DND-41 (cell line): ENCODE results near the gene LPCAT3.

ENCODE experiments used
- ATAC-seq: fragments of 200-7000 bp; cut with Tn5 transposase; 3 replicates; pipeline ENCODE4 v1.9.1; 2021; ENCODE audit warnings: low read depth; ENCODE audit not compliant: insufficient read depth
- DNase-seq: peaks from one replicate; pipeline ENCODE4 v3.0.0-alpha.2; 2020
- H2AFZ ChIP-seq: 2 replicates; pipeline ENCODE4 v1.6.0; 2012; ENCODE audit warnings: low read depth, low read length
- H3K27ac ChIP-seq: 2 replicates; pipeline ENCODE4 v1.5.1; 2012; ENCODE audit warnings: low read length, inconsistent platforms
- H3K27me3 ChIP-seq: fragments of 200-600 bp; sonication (generic); 2 replicates; pipeline ENCODE4 v1.6.0; 2012; ENCODE audit warnings: low read length, mild to moderate bottlenecking, inconsistent platforms; ENCODE audit not compliant: insufficient read depth, poor library complexity
- H3K36me3 ChIP-seq: 2 replicates; pipeline ENCODE4 v1.5.1; 2012; ENCODE audit warnings: low read length, inconsistent platforms; ENCODE audit not compliant: insufficient read depth
- H3K4me1 ChIP-seq: 2 replicates; pipeline ENCODE4 v1.5.1; 2012; ENCODE audit warnings: mild to moderate bottlenecking, low read length; ENCODE audit not compliant: insufficient read depth
- H3K4me2 ChIP-seq: 2 replicates; pipeline ENCODE4 v1.6.0; 2012; ENCODE audit warnings: mild to moderate bottlenecking, moderate library complexity, low read length, inconsistent platforms; ENCODE audit not compliant: insufficient read depth
- H3K4me3 ChIP-seq, 2 experiments: fragments of 200-600 bp in 1 of 2; shearing (Covaris generic) in 1 of 2; 2 replicates each; pipeline ENCODE4 v1.5.1; 2012 to 2016; ENCODE audit warnings: inconsistent platforms in 2 of 2, low read length in 2 of 2, mild to moderate bottlenecking in 2 of 2, low read depth in 1 of 2, moderate library complexity in 1 of 2
- H3K79me2 ChIP-seq: 2 replicates; pipeline ENCODE4 v1.6.0; 2012; ENCODE audit warnings: low read length, inconsistent platforms; ENCODE audit not compliant: insufficient read depth
- H3K9ac ChIP-seq: 2 replicates; pipeline ENCODE4 v1.6.0; 2012; ENCODE audit warnings: low read depth, mild to moderate bottlenecking, inconsistent platforms, low read length, moderate library complexity
- H3K9me3 ChIP-seq: 2 replicates; pipeline ENCODE4 v1.5.1; 2012; ENCODE audit warnings: low read length, moderate library complexity, mild to moderate bottlenecking, inconsistent platforms; ENCODE audit not compliant: insufficient read depth, severe bottlenecking
- H4K20me1 ChIP-seq: 2 replicates; pipeline ENCODE4 v1.6.0; 2012; ENCODE audit warnings: low read length; ENCODE audit not compliant: insufficient read depth
- CTCF ChIP-seq: IDR thresholded peaks from 2 replicates; pipeline ENCODE4 v1.5.1; 2012; ENCODE audit warnings: borderline replicate concordance, low read length, moderate library complexity, mild to moderate bottlenecking; ENCODE audit not compliant: poor library complexity, severe bottlenecking; ENCODE audit errors: extremely low read depth
- EZH2 ChIP-seq: IDR thresholded peaks from 3 replicates; pipeline ENCODE4 v1.6.1; 2012; ENCODE audit warnings: borderline replicate concordance, low read depth, mild to moderate bottlenecking, moderate library complexity, low read length, inconsistent platforms; ENCODE audit not compliant: severe bottlenecking

Gene LPCAT3

DNA sequence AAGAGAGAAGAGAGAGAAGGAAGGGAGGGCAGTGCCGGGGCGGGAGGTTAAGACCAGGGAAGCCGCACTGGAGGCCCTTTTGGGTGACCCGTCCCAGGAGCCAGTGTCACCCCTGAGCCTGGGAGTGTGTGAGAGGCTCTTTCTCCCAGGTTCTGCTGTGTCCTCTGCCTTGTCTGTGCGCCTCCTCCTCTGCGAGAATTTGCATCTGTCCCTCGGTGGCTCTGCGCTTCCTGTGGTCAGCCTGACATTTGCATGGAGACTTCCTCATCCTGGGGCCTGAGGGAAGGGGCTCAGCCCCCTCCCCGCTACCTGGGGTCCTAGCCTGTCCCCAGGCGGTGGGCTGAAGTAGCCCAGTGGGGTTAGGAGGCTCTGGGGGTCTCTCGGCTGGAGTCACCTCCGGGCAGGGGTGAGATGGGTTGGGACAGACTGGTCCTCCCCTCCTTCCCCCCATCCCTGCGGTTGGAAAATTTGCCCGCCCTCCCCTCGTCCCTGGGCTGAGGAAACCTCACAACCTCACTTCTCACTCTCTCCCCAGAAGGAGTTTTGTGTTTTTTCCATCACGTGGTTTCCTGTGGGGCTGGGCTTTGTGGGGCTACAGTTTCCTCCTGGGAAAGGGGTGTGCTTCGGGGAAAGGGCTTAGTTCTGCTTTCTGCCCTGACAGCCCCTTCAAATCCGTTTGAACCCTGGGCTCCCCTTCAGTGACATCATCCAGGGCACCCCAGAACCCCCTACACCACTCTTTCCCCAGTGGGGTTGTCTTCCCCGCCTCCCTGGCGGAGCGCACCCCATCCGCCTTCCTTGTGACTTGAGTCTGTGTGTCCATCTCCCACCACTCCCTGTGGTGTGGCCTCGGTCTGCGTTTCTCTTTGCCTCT, 64.6 kb downstream of the LPCAT3 start:
- Histone ChIP-seq H3K4me3 (peak overlapping the region in 1 of 2 experiments; percentile 30; a peak in 1 of 4 replicates), H4K20me1 (no peaks in the 10 kb centered on the region), H3K79me2 (no peaks in the 10 kb centered on the region), H3K27me3 (no peaks in the 10 kb centered on the region), H3K4me1 (peaks cover 45% of the 10 kb centered on the region), H3K27ac (peak overlapping the region; percentile 76), H3K9ac (peak overlapping the region; percentile 40), H2AFZ (peak overlapping the region; percentile 24), H3K9me3 (no peaks in the 10 kb centered on the region), H3K36me3 (no peaks in the 10 kb centered on the region), H3K4me2 (peak overlapping the region; percentile 50)
- TF ChIP-seq EZH2 (no peak), CTCF (no peak)
- peak; percentile 81 for DNase-seq
- peak; percentile 82 for ATAC-seq

- H3K4me2 ChIP-seq, result peak overlapping the region; percentile 50; the same call in 1 of the 2 replicates
- no peaks in the 10 kb centered on the region for H3K27me3 ChIP-seq
- no peak overlapping the region for H3K4me3 ChIP-seq
- peak overlapping the region; percentile 40 for H3K9ac ChIP-seq
- H3K79me2 ChIP-seq, result no peaks in the 10 kb centered on the region
- no peaks in the 10 kb centered on the region for H3K36me3 ChIP-seq
- H3K27ac ChIP-seq, result peak overlapping the region; percentile 75
- ATAC-seq, result no peak
- peaks cover 38% of the 10 kb centered on the region for H3K4me1 ChIP-seq
- H2AFZ ChIP-seq, result no peak overlapping the region
- no peaks in the 10 kb centered on the region for H4K20me1 ChIP-seq
- no peaks in the 10 kb centered on the region for H3K9me3 ChIP-seq
- TF ChIP-seq EZH2 (no peak), CTCF (no peak)
- DNase-seq, result no peak
Measured at GRCh38 chr12:6952863-6953441, 65.3 kb downstream of the LPCAT3 start.

DNA sequence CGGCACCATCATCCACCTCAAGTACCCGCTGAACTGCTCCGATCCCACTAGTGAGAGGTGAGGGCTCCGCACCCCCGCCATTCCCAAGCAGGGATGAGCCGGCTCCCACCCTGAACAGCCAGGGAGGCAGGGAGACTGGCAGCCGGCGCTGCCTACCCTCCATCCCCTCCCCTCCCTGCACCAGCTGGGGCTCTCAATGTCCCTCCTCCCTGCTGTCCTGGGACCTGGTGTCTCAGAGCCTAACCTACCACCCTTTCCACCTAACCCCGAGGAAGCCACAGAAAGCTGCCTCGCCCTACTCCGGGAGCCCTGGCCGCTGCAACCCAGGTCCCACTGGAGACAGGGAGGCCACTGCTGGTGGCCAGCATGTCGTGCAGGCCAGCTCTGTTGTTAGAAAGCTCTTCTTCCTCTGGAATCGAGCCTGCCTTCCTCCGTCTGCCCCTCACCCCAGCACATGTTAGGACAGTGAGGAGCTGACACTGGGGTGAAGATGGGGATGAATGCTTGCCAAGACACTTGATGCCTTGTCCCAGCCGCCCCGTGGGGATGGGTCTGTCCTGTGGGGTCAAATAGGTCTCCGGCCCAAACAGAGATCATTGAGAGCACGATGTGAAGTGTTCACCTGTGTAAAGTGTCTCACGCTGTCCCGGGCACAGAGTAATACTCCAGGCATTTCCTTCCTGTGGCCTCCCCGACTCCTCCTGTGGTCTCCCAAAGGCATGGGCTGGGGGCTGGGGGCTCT, 66.0 kb downstream of the LPCAT3 start:
- Histone ChIP-seq H3K9ac (peak overlapping the region; percentile 41), H3K9me3 (no peaks in the 10 kb centered on the region), H3K4me3 (no peak overlapping the region), H2AFZ (no peak overlapping the region), H3K36me3 (no peaks in the 10 kb centered on the region), H4K20me1 (no peaks in the 10 kb centered on the region), H3K4me2 (peak overlapping the region; percentile 56; the same call in 1 of the 2 replicates), H3K4me1 (peaks cover 37% of the 10 kb centered on the region), H3K27ac (no peak overlapping the region), H3K79me2 (no peaks in the 10 kb centered on the region), H3K27me3 (no peaks in the 10 kb centered on the region)
- ATAC-seq (no peak), DNase-seq (no peak)
- TF ChIP-seq CTCF, result no peak
- no peak for TF ChIP-seq EZH2
